GM21367 (cell line): ENCODE data around the gene FBXO21.
A peak's percentile ranks its signal among the peaks of the same experiment; 100 is the strongest.
"Not testable (repeated sequence)": the region's sequence is repeated elsewhere in the genome, so short reads cannot be mapped to it uniquely, and the experiment has no call there.

Experiments
- ATAC-seq: cut with Tn5 transposase; IDR thresholded peaks from one replicate; pipeline ENCODE4 v1.9.1; 2021; ENCODE audit not compliant: unreplicated experiment

FBXO21 gene

DNA sequence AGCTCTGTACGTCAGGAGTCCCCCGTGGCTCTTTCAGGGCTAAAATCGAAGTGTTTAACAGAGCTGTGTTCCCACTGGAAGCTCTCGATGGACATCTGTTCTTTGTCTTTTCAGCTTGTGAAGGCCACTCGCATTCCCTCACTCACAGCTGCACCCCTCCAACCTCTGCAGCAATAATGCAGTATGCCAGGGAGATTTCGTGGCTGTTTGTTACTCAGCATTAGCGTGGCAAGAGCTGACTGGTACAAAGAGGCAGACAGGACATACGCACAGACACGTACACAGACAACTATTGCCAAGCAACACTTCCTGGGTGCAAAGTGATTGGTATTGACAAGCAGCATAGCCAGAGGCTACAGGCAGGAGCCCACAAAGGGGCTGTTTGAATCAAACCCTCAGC lies 11.8 kb upstream of the FBXO21 start:
- no peak for ATAC-seq

DNA sequence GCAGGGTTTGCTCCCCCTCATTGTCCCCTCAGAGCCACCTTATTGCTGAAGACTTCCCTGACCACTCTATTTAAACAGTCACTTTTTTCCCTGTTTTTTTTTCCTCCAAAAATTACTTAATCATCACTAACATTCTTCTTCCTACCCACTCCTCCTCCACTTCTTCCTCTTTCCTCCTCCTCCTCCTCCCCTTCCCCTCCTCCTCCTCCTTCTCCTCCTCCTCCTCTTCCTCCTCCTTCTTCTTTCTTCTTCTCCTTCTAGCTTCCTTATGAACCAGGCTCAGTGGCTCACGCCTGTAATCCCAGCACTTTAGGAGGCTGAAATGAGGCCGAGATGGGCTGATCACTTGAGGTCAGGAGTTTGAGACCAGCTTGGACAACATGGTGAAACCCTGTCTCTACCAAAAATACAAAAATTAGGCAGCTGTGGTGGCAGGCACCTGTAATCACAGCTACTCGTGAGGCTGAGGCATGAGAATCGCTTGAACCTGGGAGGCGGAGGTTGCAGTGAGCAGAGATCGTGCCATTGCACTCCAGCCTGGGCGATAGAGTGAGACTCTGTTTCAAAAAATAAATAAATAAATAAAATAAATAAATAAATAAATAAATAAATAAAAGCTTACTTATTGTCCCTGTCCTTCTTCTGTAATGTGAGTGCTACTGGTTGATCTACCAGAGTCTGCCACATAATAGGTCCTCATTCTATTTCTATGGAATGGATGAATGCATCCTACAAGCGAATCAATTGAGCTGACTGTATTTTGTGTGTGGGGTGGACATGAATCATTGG lies 9.9 kb upstream of the FBXO21 start:
- ATAC-seq: not testable (repeated sequence)

DNA sequence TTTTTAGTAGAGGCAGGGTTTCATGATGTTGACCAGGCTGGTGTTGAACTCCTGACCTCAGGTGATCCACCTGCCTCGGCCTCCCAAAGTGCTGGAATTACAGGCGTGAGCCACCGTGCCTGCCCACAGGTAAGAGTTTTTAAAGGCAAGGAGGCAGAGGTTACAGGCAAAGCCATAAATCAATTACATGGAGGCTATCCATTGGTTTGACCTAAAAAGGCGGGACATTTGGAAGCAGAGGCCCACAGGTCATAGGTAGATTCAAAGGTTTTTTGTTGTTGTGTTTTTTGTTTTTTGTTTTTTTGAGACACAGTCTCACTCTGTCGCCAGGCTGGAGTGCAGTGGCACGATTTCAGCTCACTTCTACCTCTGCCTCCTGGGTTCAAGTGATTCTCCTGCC lies 6.1 kb upstream of the FBXO21 start:
- not testable (repeated sequence) for ATAC-seq

DNA sequence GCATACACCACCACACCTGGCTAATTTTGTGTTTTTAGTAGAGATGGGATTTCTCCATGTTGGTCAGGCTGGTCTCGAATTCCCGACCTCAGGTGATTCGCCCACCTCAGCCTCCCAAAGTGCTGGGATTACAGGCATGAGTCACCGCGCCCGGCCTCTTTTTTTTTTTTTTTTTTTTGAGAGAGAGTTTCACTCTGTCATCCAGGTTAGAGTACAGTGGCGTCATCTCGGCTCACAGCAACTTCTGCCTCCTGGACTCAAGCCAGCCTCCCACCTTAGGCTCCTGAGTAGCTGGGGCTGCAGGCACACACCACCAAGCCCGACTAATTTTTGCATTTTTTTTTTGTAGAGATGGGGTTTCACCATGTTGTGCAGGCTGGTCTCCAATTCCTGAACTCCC lies 4.8 kb upstream of the FBXO21 start:
- not testable (repeated sequence) for ATAC-seq

DNA sequence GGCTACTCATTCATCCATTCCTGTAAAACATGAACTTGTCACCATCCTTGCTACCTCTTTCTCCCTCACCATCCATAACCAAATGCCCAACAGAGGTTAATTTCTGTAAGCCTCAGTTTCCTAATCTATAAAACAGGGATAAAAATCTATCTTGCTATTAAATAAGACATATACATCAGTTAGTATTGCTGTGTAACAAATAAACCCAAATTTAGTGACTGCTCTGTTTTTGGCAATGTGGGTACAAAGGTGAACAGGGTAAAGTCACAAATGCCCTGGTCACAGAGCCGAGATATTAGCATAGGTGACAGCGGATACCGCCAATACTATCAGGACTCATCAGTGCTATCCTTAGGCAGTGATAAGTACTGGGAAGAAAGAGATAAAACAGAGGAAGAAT lies 3.6 kb upstream of the FBXO21 start:
- ATAC-seq: no peak

DNA sequence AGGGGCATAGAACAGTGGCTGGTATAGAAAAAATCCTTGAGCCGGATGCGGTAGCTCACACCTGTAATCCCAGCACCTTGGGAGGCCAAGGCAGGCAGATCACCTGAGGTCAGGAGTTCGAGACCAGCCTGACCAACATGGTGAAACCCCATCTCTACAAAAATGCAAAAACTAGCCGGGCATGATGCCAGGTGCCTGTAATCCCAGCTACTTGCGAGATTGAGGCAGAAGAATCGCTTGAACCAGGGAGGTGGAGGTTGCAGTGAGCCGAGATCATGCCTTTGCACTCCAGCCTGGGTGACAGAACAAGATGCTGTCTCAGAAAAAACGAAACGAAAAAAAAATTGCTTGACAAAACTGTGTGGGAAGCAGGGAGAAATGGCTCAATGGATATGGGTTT lies 2.3 kb upstream of the FBXO21 start:
- ATAC-seq: not testable (repeated sequence)

DNA sequence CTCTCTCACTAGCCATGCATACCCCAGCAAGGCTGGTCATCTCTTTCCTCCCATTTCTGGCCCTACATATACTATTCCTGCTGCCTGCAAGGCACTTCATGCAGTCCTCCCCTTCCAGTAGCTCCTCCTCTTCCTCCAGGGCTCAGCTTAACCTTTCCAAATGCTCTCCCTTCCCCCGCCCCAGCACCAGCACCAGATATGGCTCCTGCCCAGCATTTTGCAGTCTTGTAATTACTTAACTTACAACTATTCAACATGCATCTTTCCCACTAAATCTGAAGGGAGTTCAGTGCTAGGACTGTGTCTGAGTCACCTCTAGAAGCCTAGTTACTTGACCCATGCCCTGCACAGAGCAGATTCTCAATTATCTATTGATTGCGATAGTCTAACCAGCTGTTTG lies 1.8 kb upstream of the FBXO21 start:
- no peak for ATAC-seq

DNA sequence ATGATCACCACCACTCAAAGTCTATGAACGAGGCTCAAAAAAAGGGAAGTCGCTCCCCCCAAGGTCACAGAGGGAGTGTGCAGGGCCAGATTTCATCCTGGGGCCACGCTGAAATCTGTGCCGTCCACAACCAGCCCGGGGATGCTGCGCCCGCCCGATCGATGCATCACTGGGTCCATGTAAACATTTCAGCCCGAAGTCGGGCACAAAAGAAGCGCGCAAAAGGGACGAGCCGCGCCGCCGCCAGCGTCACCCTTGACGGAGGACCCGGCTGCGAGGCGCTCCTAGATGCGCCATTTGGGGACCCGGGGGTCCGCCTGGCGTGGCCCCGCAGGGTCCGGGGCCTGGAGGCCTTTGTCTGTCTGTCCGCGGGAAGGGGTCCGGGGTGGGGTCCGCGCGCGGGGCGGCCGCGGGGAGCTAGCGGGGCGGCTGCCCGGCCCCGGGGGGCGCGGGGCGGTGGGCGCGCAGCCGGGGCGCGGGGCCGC lies 503 bp downstream of the FBXO21 start:
- peak; percentile 27 for ATAC-seq

DNA sequence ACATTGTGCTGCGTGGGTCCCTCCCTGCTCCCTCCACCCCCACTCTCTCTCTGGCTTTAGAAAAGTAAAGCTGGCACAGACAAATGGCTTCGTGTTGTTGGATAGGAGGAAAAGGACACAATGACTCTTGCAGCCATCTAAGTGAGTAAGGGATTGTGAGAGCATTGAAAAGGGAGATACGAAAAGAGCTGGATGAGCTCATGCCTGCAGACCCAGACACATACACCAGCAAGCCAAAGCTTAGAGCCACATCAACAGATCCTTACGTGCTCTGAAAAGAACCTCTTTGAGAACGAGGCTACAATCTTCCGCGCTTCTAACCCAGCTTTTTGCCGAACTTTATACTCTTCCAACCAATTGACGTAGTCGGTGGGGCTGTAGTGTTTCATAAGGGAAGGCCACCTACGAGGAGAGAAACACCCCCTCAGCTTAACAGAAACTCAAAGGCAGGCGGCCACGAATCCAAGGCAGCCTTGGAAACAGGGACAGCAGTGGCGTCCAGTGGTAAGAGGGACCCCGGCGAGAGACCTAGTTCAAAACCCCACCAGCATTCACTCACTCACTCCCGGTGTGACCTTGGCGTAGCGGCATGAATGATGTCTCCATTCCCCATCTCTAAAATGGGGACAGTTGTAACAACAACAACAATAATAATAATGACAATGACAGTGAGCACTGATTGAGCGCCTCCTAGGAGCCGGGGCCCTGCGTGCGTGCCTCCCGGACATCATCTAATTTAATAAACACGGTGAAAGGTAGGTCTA lies 1.1 kb downstream of the FBXO21 start:
- no peak for ATAC-seq

DNA sequence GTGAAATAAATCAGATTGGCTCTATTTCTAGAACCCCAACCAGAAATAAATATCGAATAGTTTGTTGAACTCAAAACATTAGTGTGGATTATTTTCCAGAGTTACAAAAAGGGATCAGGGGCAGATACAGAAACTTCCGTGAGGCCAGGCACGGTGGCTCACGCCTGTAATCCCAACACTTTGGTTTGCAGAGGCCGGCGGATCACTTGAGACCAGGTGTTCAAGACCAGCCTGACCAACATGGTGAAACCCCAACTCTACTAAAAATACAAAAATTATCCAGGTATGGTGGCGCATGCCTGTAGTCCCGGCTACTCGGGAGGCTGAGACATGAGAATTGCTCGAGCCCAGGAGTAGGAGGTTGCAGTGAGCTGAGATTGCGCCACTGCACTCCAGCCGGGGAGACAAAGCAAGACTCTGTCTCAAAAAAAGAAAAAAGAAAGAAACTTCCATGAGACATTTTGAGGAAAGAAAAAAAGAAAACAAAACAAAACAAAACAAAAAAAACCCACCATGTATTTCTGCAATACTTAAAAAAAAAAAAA lies 2.1 kb downstream of the FBXO21 start:
- ATAC-seq: no peak

DNA sequence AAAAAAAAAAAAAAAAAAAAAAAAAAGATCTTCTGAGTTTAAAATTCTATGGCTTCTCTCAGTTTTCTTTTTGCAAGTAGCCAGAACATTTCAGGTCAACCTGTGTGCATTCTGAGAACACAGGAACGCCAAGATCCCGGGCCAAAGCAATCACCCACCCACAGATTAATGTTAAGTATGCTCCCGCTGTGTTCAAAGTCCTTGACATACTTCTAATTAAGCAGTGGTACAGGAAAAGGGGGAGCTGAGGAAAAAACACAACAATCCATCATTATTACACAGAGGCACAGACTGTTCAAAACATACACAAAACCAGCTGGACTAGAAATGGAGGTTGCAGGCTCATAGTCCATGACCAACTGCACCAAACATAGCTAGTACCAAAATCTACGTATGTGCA lies 2.8 kb downstream of the FBXO21 start:
- ATAC-seq: no peak

DNA sequence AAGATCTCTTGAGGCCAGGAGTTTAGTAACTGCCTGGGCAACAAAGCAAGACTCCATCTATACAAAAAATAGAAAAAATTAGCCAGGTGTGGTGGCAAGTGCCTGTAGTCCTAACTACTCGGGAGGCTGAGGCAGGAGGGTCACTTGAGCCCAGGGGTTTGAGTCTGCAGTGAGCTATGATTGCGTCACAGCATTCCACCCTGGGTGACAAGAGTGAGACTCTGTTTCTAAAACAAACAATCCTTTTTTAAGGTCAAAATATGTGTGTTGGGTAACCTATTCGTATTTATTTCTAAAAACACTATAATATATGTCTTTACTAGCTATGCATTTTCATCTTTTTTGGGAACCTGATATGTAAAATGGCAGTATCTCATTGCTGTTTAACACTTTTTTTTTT lies 7.4 kb downstream of the FBXO21 start:
- no peak for ATAC-seq

DNA sequence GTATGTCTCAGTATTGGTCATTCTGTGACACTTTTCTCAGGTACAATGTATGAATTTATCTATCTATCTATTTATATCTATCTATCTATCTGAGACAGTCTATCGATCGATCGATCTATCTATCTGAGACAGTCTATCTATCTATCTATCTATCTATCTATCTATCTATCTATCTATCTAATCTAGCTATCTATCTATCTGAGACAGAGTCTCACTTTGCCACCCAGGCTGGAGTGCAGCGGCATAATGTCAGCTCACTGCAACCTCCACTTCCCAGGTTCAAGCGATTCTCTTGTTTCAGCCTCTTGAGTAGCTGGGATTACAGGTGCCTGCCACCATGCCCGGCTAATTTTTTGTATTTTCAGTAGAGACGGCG lies 8.8 kb downstream of the FBXO21 start:
- ATAC-seq: not testable (repeated sequence)

DNA sequence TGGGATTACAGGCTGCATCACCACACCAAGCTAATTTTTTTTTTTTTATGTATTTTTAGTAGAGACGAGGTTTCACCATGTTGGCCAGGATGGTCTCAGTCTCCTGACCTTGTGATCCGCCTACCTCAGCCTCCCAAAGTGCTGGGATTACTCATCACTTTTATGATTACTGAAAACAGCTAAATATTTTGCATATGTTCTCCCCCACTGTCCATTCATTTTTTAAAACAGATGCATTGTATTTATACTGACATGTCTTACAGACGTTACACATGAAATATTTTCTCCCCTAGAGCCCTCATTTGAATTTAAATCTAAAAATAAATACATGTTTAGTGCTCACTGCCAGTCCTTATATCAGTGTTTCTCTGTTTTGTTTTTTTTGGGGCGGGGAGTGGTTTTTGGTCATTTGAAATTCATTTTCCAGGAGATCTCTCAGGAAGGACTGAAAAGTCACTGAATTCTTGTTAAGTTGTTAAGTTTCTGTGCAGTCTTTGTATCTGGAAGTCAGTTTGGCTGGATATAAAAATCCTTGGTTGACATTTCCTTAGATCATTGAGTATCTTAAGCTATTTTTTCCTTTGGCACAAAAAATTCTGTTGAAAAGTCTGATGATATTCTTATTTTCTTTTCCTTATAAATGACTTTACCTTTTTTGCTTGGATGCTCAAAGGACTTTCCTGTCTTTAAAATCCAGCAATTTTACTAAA lies 9.4 kb downstream of the FBXO21 start:
- ATAC-seq: no peak

DNA sequence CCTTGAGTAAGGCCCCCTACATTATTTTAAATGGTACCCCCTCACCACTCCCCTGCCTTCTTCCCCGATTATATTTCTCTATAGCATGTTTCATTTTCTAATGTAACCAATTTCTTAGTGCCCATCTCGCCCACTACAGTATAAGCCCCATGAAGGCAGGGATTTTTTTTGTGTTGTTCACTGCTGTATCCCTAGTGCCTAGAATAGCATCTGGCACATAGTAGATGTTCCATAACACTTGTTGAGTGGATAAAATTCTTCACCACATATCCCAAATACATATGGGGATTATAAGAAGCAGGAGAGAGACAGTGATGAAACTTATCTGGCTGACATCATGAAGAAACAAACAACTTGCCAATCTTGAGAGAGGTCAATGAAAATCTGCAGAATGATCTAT lies 11.5 kb downstream of the FBXO21 start:
- no peak for ATAC-seq

DNA sequence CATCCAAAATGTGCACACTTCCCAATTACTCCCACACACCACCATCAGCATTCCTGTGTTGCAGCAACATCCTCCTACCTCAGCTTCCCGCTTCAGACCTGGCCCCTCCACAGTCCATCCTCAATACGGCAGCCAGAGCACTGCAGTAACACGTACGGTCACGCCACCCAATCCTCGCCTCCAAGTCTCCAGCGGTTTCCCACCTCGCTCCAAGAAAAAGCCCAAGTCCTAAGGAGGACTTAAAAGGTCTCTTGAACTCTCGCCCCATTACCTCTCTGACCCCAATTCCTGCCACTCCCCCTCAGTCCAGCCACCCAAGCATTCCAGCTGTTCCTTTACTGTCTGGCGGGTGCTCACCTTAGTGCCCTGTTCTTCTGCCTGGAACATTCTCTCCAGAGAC lies 12.0 kb downstream of the FBXO21 start:
- ATAC-seq: no peak

DNA sequence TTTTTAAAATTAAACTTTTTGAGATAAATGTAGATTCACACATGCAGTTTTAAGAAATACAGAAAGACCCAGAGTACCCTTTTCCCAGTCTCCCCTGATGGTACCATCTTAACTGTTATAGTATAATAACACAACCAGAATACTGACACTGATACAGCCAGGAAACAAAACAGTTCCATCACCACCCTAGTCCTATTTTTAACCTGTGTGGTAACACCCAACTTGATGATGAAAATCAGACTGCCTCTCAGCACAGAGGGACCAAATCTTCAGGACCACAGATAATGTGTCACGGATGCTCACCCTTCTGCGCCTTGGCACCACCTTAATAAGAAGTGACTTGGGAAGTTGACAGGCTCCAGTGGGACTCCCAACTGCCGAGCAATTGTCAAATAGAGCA lies 18.1 kb downstream of the FBXO21 start:
- no peak for ATAC-seq

DNA sequence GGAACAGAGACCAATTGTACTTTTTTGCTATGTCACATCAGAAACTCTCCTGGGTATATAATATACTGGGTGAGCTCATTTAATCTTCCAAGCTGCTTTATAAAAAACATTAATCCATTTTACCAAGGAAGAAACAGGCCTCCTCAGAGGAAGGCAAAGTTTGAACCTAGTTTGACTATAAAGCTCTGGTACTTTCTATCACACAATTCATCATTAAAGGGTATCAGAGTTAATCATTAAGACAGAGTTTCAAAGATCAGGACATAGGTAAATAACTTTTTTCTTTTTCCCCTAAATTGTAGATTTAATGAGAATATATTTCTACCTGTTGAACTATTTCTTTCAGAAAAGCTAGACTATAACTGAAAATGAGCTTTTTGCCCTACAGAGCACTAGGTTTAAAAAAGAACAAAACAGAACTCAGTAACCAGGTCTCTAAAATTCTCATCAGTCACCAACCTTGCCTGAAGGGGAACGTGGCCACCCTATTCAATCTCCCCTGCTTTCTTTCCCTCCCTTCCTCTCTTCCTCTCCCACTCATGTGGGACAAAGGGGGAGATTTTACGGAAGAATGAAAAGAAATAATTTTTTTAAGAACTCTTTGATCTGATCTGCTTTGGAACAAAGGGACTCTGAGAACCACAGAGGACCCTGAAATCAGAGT lies 18.6 kb downstream of the FBXO21 start:
- no peak for ATAC-seq

DNA sequence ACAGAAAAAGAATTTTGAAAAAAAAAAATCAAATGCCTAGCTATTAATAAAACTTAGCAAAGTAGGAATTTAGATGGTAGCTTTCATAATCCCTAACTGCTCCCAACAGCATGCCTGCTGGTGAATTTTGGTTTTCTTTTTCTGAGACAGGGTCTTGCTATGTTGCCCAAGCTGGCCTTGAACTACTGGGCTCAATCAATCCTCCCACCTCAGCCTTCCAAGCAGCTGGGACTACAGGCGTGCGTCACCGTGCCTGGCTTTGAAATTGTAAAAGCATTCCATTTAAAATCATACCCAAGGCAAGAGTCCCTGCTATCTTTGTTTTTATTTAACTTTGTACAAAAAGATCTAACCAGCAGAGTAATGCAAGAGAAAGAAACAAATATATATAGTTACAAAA lies 20.7 kb downstream of the FBXO21 start:
- no peak for ATAC-seq

DNA sequence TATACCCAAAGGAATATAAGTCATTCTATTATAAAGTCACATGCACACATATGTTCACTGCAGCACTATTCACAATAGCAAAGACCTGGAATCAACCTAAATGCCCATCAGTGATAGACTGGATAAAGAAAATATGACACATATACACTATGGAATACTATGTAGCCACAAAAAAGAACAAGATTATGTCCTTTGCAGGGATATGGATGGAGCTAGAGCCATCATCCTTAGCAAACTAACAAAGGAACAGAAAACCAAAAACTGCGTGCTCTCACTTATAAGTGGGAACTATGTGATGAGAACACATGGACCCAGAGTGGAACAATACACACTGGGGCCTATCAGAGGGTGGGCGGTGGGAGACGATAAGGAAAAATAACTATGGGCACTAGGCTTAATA lies 21.3 kb downstream of the FBXO21 start:
- no peak for ATAC-seq

DNA sequence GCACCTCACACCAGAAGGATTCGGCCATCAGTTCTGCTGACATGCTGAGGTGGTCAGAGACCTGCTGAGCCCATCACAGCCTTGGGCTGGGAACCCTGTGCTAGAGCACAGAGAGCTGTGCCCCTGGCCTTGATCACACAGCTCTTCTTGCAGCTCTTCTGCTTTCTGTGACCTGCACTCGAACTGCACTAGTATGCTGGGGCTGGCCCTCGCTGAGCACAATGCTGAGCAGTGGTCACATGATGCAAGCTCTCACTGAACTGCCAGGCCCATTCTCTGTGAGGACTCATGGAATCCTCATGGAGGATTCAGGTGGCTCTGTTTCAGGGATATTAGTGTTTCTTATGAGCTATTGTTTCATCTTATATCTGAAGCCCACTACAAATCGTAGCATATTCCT lies 22.5 kb downstream of the FBXO21 start:
- ATAC-seq: no peak
